Activated naive CD4-positive, alpha-beta T cell treated with anti-CD3 and anti-CD28 coated beads, Interleukin-2, amount 10 ng/mL, durations not matched to agents 7 days and 5 days (primary cell): ENCODE data around the gene IGSF22.

Experiments used
- CTCF ChIA-PET: fragments of 350-600 bp; sonication (Branson Sonifier 250); formaldehyde crosslinking; loops from one replicate; lab custom pipeline; 2021; ENCODE audit warnings: antibody characterized with exemption; lab: Charles Lee
- DNase-seq: peaks from one replicate; pipeline ENCODE4 v3.0.0-alpha.2; 2020
- H3K27ac Mint-ChIP-seq: one replicate; pipeline ENCODE4 v1.8.0; 2021; ENCODE audit warnings: mild to moderate bottlenecking, moderate library complexity, mixed read lengths
- H3K27me3 Mint-ChIP-seq: one replicate; pipeline ENCODE4 v1.8.0; 2021; ENCODE audit warnings: mild to moderate bottlenecking, mixed read lengths
- H3K36me3 Mint-ChIP-seq: one replicate; pipeline ENCODE4 v1.8.0; 2021; ENCODE audit warnings: mixed read lengths
- H3K4me1 Mint-ChIP-seq: one replicate; pipeline ENCODE4 v1.8.0; 2021; ENCODE audit warnings: mixed read lengths
- H3K4me3 Mint-ChIP-seq: one replicate; pipeline ENCODE4 v1.8.0; 2021; ENCODE audit warnings: mild to moderate bottlenecking, moderate library complexity, mixed read lengths
- H3K9me3 Mint-ChIP-seq: one replicate; pipeline ENCODE4 v1.8.0; 2021; ENCODE audit warnings: mixed read lengths

Gene IGSF22

GRCh38 chr11:18761144-18761543 lies 35.2 kb upstream of the IGSF22 start:
- peaks cover 3% of the 10 kb centered on the region for H3K4me1 Mint-ChIP-seq
- DNase-seq: no peak
- H3K36me3 Mint-ChIP-seq: no peaks in the 10 kb centered on the region
- H3K9me3 Mint-ChIP-seq: no peaks in the 10 kb centered on the region
- no peak overlapping the region for H3K4me3 Mint-ChIP-seq
- CTCF ChIA-PET: interaction anchor here (1.0 to 2.1 kb wide), 4 partner anchors 14 to 655 kb away, joined by 3 to 7 read pairs (median 4); partner anchors contain the start of gene SAAL1
- no peak overlapping the region for H3K27ac Mint-ChIP-seq
- peaks cover 16% of the 10 kb centered on the region for H3K27me3 Mint-ChIP-seq

- CTCF ChIA-PET: interaction anchor here (0.5 to 1.6 kb wide), 7 partner anchors 18 to 643 kb away, joined by 3 to 4 read pairs (median 3); no protein-coding TSS in a partner anchor
- no peak for DNase-seq
- H3K36me3 Mint-ChIP-seq: no peaks in the 10 kb centered on the region
- H3K4me3 Mint-ChIP-seq: no peak overlapping the region
- H3K27me3 Mint-ChIP-seq: peaks cover 18% of the 10 kb centered on the region
- no peaks in the 10 kb centered on the region for H3K4me1 Mint-ChIP-seq
- no peaks in the 10 kb centered on the region for H3K9me3 Mint-ChIP-seq
- H3K27ac Mint-ChIP-seq: no peak overlapping the region
Measured at GRCh38 chr11:18757811-18758210, 31.8 kb upstream of the IGSF22 start.

GRCh38 chr11:18756889-18757288 lies 30.9 kb upstream of the IGSF22 start:
- H3K9me3 Mint-ChIP-seq: no peaks in the 10 kb centered on the region
- H3K27me3 Mint-ChIP-seq: peaks cover 26% of the 10 kb centered on the region
- no peaks in the 10 kb centered on the region for H3K4me1 Mint-ChIP-seq
- H3K27ac Mint-ChIP-seq: no peak overlapping the region
- H3K36me3 Mint-ChIP-seq: no peaks in the 10 kb centered on the region
- DNase-seq: no peak
- CTCF ChIA-PET: interaction anchor here (1.1 to 1.6 kb wide), 3 partner anchors 17 to 642 kb away, joined by 3 to 4 read pairs (median 3); no protein-coding TSS in a partner anchor
- H3K4me3 Mint-ChIP-seq: no peak overlapping the region

- DNase-seq: no peak
Measured at GRCh38 chr11:18754308-18754707, 28.3 kb upstream of the IGSF22 start.

GRCh38 chr11:18752502-18752901 lies 26.5 kb upstream of the IGSF22 start:
- no peaks in the 10 kb centered on the region for H3K9me3 Mint-ChIP-seq
- peaks cover 42% of the 10 kb centered on the region for H3K27me3 Mint-ChIP-seq
- no peak overlapping the region for H3K4me3 Mint-ChIP-seq
- DNase-seq: no peak
- CTCF ChIA-PET: no interaction called here
- no peaks in the 10 kb centered on the region for H3K4me1 Mint-ChIP-seq
- no peaks in the 10 kb centered on the region for H3K36me3 Mint-ChIP-seq
- no peak overlapping the region for H3K27ac Mint-ChIP-seq

More at GRCh38 chr11:18754308-18754707, 28.3 kb upstream of the IGSF22 start:
- H3K9me3 Mint-ChIP-seq: no peaks in the 10 kb centered on the region
- CTCF ChIA-PET: interaction anchor here (1.4 kb wide), 1 partner anchor 10 kb away, joined by 4 read pairs; no protein-coding TSS in a partner anchor
- H3K36me3 Mint-ChIP-seq: no peaks in the 10 kb centered on the region
- peaks cover 42% of the 10 kb centered on the region for H3K27me3 Mint-ChIP-seq
- H3K4me3 Mint-ChIP-seq: no peak overlapping the region
- H3K4me1 Mint-ChIP-seq: no peaks in the 10 kb centered on the region
- H3K27ac Mint-ChIP-seq: no peak overlapping the region

GRCh38 chr11:18750944-18751343 lies 25.0 kb upstream of the IGSF22 start:
- no peak for DNase-seq
- Mint-ChIP-seq H3K27ac (no peak overlapping the region), H3K9me3 (no peaks in the 10 kb centered on the region), H3K36me3 (no peaks in the 10 kb centered on the region), H3K4me1 (no peaks in the 10 kb centered on the region), H3K4me3 (no peak overlapping the region), H3K27me3 (peaks cover 35% of the 10 kb centered on the region)
- CTCF ChIA-PET: interaction anchor here (0.7 to 1.1 kb wide), 2 partner anchors 19 to 548 kb away, joined by 3 read pairs; no protein-coding TSS in a partner anchor

- H3K4me3 Mint-ChIP-seq: no peak overlapping the region
- CTCF ChIA-PET: interaction anchor here (1.0 to 1.9 kb wide), 3 partner anchors 10 to 28 kb away, joined by 3 to 8 read pairs (median 4); no protein-coding TSS in a partner anchor
- H3K36me3 Mint-ChIP-seq: no peaks in the 10 kb centered on the region
- no peaks in the 10 kb centered on the region for H3K9me3 Mint-ChIP-seq
- H3K27me3 Mint-ChIP-seq: peaks cover 32% of the 10 kb centered on the region
- no peaks in the 10 kb centered on the region for H3K4me1 Mint-ChIP-seq
- no peak overlapping the region for H3K27ac Mint-ChIP-seq
- DNase-seq: no peak
Measured at GRCh38 chr11:18749681-18750319, 23.8 kb upstream of the IGSF22 start.

GRCh38 chr11:18748766-18749365 lies 22.9 kb upstream of the IGSF22 start:
- CTCF ChIA-PET: interaction anchor here (1.0 to 1.9 kb wide), 3 partner anchors 11 to 27 kb away, joined by 3 to 8 read pairs (median 4); no protein-coding TSS in a partner anchor

GRCh38 chr11:18745251-18745650 lies 19.3 kb upstream of the IGSF22 start:
- no peaks in the 10 kb centered on the region for H3K4me1 Mint-ChIP-seq
- no peak overlapping the region for H3K4me3 Mint-ChIP-seq
- CTCF ChIA-PET: interaction anchor here (1.4 to 4.4 kb wide), 2 partner anchors 14 to 19 kb away, joined by 4 to 22 read pairs; no protein-coding TSS in a partner anchor
- no peak overlapping the region for H3K27ac Mint-ChIP-seq
- no peak for DNase-seq
- no peaks in the 10 kb centered on the region for H3K36me3 Mint-ChIP-seq
- peaks cover 13% of the 10 kb centered on the region for H3K27me3 Mint-ChIP-seq
- H3K9me3 Mint-ChIP-seq: no peaks in the 10 kb centered on the region

More at GRCh38 chr11:18748766-18749365, 22.9 kb upstream of the IGSF22 start:
- no peak for DNase-seq
- Mint-ChIP-seq H3K9me3 (no peaks in the 10 kb centered on the region), H3K27me3 (peaks cover 31% of the 10 kb centered on the region), H3K36me3 (no peaks in the 10 kb centered on the region), H3K27ac (no peak overlapping the region), H3K4me1 (no peaks in the 10 kb centered on the region), H3K4me3 (no peak overlapping the region)

GRCh38 chr11:18743900-18744514 lies 18.0 kb upstream of the IGSF22 start:
- Mint-ChIP-seq H3K4me1 (no peaks in the 10 kb centered on the region), H3K4me3 (no peak overlapping the region), H3K9me3 (no peaks in the 10 kb centered on the region), H3K27me3 (peaks cover 7% of the 10 kb centered on the region), H3K36me3 (no peaks in the 10 kb centered on the region), H3K27ac (no peak overlapping the region)
- CTCF ChIA-PET: interaction anchor here (0.6 to 4.4 kb wide), 5 partner anchors 9 to 204 kb away, joined by 3 to 22 read pairs (median 3); no protein-coding TSS in a partner anchor
- no peak for DNase-seq

GRCh38 chr11:18743365-18743764 lies 17.4 kb upstream of the IGSF22 start:
- CTCF ChIA-PET: interaction anchor here (0.6 to 4.4 kb wide), 5 partner anchors 9 to 203 kb away, joined by 3 to 22 read pairs (median 5); no protein-coding TSS in a partner anchor
- DNase-seq: no peak
- no peaks in the 10 kb centered on the region for H3K36me3 Mint-ChIP-seq
- H3K27ac Mint-ChIP-seq: no peak overlapping the region
- no peaks in the 10 kb centered on the region for H3K9me3 Mint-ChIP-seq
- H3K4me3 Mint-ChIP-seq: no peak overlapping the region
- peaks cover 9% of the 10 kb centered on the region for H3K27me3 Mint-ChIP-seq
- no peaks in the 10 kb centered on the region for H3K4me1 Mint-ChIP-seq

- Mint-ChIP-seq H3K27me3 (peaks cover 12% of the 10 kb centered on the region), H3K4me1 (no peaks in the 10 kb centered on the region), H3K4me3 (no peak overlapping the region), H3K9me3 (no peaks in the 10 kb centered on the region), H3K36me3 (no peaks in the 10 kb centered on the region), H3K27ac (no peak overlapping the region)
- CTCF ChIA-PET: interaction anchor here (1.0 to 4.4 kb wide), 5 partner anchors 10 to 627 kb away, joined by 3 to 22 read pairs (median 7); no protein-coding TSS in a partner anchor
- no peak for DNase-seq
Measured at GRCh38 chr11:18741783-18742182, 15.8 kb upstream of the IGSF22 start.

- Mint-ChIP-seq H3K4me3 (no peak overlapping the region), H3K27ac (no peak overlapping the region), H3K9me3 (no peaks in the 10 kb centered on the region), H3K4me1 (no peaks in the 10 kb centered on the region), H3K27me3 (peaks cover 13% of the 10 kb centered on the region), H3K36me3 (no peaks in the 10 kb centered on the region)
- CTCF ChIA-PET: interaction anchor here (0.6 to 2.5 kb wide), 11 partner anchors 9 to 625 kb away, joined by 3 to 8 read pairs (median 4); no protein-coding TSS in a partner anchor
- DNase-seq: no peak
Measured at GRCh38 chr11:18739685-18740084, 13.7 kb upstream of the IGSF22 start.

- H3K27ac Mint-ChIP-seq: no peak overlapping the region
- CTCF ChIA-PET: interaction anchor here (1.8 kb wide), 1 partner anchor 16 kb away, joined by 8 read pairs; no protein-coding TSS in a partner anchor
- no peaks in the 10 kb centered on the region for H3K36me3 Mint-ChIP-seq
Measured at GRCh38 chr11:18737642-18738041, 11.7 kb upstream of the IGSF22 start.

More at GRCh38 chr11:18737642-18738041, 11.7 kb upstream of the IGSF22 start:
- Mint-ChIP-seq H3K4me1 (no peaks in the 10 kb centered on the region), H3K4me3 (no peak overlapping the region), H3K9me3 (no peaks in the 10 kb centered on the region), H3K27me3 (peaks cover 13% of the 10 kb centered on the region)
- no peak for DNase-seq
